HuH-7.5 (cell line): Measurements from ENCODE around the gene FAM174B.

ENCODE experiments used
- DNase-seq: peaks from one replicate; pipeline ENCODE4 v3.0.0; 2011; ENCODE audit warnings: low spot score

Gene FAM174B

DNA sequence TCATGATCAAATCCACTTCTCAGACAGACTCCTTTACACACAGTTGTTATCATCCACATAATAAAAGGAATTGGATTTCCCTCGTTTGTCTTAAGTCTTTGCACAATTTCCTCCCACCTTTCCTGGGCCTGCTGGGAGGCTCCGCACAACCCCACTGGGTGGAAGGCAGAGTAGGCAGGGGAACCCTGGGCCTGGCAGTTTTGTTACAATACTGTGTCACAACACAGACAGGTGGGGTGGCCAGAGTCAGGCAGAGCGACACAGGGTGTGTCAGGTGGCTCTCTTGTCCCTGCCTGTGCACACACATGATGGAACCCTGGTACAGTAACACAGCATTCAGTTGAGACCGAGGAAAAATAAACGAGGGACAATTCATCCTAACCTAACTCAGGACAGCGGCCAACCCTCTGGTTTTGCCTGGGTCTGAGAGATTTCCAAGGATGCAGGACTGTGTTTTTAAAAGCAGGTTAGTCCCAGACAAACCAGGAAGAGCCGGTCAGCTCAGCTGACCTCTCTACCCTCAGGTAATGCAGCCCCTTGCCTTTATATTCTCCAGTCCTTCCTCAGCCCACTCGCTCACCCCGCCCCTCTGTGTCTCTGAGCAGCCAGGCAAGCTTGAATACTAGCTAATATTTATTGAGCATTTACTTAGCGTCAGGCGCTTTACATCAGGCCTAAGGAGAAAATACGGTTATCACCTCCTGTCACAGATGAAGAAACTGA lies 8.8 kb upstream of the FAM174B start:
- no peak for DNase-seq

- DNase-seq = no peak
Observed at GRCh38 chr15:92663250-92663951, 7.8 kb upstream of the FAM174B start.

- DNase-seq = no peak
Observed at GRCh38 chr15:92662762-92663161, 7.2 kb upstream of the FAM174B start.

DNA sequence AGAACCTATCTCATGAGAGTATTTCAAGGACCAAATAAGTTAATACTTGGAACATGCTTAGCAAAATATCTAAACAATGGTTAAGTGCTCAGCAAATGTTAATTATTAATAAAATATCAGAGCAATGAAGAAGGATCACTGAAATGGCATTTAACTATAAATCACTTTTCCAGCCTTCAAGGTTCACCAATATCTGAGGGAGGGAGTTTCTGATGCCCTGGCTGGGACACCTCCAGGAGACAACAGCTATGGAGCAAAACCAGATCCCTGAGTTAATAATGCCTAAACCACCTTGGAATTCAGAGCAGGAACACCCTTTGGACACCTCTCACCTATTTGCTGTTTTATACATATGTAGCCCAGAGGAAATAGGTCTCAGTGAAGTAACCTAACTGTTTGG lies 6.4 kb upstream of the FAM174B start:
- DNase-seq = no peak

DNA sequence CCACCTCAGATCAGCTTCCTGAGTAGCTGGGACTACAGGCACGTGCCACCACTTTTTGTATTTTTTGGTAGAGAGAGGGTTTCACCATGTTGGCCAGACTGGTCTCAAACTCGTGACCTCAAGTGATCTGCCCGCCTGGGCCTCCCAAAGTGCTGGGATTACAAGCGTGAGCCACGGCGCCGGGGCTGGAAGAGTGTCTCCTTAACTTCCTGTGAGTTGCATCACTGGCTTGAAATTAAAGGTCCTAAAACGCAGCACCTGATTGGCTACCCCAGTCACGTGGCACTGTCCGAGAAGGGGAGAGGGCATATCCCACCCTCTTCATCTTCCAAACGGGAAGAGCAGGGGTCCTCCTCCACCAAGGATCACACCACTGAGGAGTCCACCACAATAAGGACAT lies 5.5 kb upstream of the FAM174B start:
- no peak for DNase-seq

DNA sequence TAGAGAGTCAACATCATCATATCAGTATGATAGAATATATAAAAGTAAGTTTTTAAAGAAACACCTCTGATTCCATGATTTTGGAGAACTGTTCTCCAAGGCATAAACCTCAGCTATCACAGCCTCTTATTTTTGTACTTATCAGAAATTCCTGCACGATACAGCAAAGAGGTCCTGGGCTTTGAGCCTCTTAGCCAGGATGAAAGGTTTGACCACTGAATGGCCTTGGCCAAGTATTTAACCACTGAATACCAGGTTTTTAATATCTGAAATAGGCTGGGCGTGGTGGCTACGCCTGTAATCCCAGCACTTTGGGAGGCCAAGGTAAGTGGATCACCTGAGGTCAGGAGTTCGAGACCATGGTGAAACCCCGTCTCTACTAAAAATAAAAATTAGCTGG lies 1.9 kb upstream of the FAM174B start:
- DNase-seq = no peak

DNA sequence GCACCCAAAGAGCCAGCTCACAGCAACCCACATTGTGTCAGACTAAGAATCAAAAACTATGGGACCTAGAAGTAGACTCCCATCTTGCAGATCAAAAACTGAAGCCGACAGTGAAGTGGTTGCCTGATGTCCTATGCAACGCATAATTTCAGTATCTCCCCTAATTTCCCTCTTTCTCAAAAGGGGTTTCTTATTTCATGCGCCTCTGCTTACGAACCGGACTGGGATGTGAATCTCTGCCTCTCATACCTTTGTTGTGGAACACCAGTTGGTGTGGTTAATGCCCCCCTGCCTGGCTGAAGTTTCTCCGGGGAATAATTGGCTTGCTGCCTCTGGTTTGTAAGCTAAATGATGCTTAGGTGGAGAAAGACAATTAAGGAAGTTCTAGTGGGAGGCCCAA lies 514 bp upstream of the FAM174B start:
- no peak for DNase-seq

- DNase-seq = no peak
Observed at GRCh38 chr15:92654662-92655061, 913 bp downstream of the FAM174B start.

GRCh38 chr15:92653836-92654539 lies 1.6 kb downstream of the FAM174B start:
- peak; percentile 80 for DNase-seq

GRCh38 chr15:92653366-92653765 lies 2.2 kb downstream of the FAM174B start:
- DNase-seq = no peak

- no peak for DNase-seq
Observed at GRCh38 chr15:92652576-92652966, 3.0 kb downstream of the FAM174B start.

DNA sequence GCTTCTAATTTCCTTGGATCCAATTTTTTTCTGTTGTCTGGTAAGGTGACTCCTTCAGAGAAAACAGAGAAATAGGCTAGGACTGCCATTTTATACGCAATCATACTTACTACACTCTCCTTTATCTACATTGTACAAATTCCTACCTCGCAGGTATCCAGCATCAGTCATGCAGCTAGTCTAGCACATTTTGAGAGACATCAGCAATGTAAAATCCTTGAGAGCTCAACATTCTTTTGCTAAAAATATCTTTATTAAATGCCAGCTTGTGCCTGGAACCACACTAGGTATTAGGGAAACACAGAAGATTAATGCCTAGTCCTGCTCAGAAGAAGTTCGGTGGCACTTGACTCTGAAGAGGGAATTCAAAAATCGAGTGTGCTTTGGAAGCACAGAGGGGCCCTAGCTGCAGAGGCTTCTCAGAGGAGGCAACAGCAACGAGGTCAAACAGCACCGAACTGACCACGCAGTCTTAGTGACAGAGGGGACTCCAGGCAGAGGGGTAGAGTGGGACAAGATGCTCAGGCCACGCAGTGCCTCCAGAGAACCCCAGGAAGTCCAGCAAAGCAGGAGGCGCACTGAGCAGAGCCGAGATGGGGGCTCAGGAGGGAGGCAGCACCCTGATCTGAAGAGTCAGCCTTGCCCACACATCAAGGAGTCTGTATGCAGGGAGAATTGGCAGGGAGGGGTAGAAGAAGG lies 3.5 kb downstream of the FAM174B start:
- no peak for DNase-seq

GRCh38 chr15:92650966-92651365 lies 4.6 kb downstream of the FAM174B start:
- no peak for DNase-seq

GRCh38 chr15:92650256-92650655 lies 5.3 kb downstream of the FAM174B start:
- DNase-seq = no peak

DNA sequence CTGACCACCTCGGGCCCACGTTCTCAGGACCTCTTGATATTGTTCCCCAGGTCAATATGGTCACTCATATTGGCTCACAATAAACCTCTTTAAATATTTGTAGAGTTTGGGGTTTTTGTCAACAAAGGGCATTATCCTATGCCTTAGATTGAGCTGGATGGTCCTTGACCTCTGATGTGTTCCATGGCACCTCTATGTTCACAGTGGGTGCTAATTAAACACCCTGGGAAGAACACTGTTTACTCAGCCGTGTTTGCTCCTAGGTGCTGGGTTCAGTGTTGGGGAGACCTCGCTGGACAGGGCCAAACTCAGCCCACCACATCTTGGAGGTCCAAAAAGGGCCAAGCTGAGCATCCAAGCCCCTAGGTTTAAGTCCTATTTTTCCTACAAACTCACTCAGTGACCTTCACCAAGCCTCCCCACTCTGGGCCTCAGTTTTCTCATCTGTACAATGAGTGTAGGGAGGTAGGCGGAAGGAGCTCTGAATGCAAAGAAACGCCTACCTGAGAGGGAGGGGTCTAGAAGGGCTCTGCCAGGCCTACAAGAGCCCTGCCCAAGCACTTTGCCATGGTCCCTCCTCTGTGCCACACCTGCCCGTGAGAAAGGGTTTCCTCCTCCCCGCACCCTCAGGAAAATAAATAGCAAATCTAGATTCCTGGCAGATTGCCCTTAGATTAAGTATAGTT lies 7.2 kb downstream of the FAM174B start:
- DNase-seq = no peak

DNA sequence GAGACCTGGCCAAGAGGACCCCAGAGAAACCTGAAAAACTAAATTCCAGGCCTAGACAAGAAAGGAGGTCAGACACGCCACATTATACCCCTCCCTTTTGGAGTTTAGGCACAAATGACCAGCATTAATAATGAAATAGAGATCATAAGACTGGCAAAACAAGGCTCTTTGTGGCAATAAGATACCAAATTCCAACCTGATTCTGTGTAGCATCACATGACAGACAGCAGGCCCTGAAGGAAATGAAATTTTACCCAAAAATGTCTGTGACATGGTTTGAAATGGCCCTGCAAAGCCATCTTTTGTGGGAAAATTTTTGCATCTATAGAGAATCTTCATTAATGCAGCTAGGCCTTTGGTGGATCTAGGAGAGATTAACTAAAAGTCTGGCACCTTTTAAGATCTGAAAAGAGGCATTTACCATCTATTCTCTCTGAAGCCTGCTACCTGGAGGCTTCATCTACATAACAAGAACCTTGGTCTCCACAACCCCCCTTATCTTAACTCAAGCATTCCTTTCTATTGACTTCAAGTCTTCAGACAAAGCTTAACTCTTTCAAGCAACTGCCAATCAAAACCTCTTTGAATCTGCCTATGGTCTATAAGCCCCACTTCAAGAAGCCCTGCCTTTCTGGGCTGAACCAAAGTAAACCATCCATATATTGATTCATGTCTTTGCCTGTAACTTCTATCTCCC lies 8.0 kb downstream of the FAM174B start:
- no peak for DNase-seq

- DNase-seq = no peak
Observed at GRCh38 chr15:92646216-92646615, 9.4 kb downstream of the FAM174B start.

- no peak for DNase-seq
Observed at GRCh38 chr15:92645731-92646130, 9.8 kb downstream of the FAM174B start.

- no peak for DNase-seq
Observed at GRCh38 chr15:92645051-92645631, 10.4 kb downstream of the FAM174B start.

GRCh38 chr15:92643849-92644815 lies 11.4 kb downstream of the FAM174B start:
- no peak for DNase-seq
